Jurkat, Clone E6-1 (cell line): ENCODE results near the gene PRR30.

Source experiments
- DNase-seq: peaks from one replicate; pipeline ENCODE4 v3.0.0-alpha.2; 2011; ENCODE audit warnings: low read depth, low spot score
- H3K4me3 ChIP-seq: 2 replicates; pipeline ENCODE4 v1.5.1; 2011; ENCODE audit warnings: mild to moderate bottlenecking, low read length, control low read depth, moderate library complexity

PRR30 gene

GRCh38 chr2:27110603-27111352, 28.4 kb downstream of the PRR30 start:
- peak overlapping the region; percentile 29 for H3K4me3 ChIP-seq
- DNase-seq: peak; percentile 50

GRCh38 chr2:27109083-27109482, 30.1 kb downstream of the PRR30 start:
- DNase-seq: no peak
- H3K4me3 ChIP-seq: no peak overlapping the region

GRCh38 chr2:27108221-27108620, 31.0 kb downstream of the PRR30 start:
- no peak for DNase-seq
- H3K4me3 ChIP-seq: no peak overlapping the region

- no peak overlapping the region for H3K4me3 ChIP-seq
- no peak for DNase-seq
Measured at GRCh38 chr2:27105981-27106380, 33.2 kb downstream of the PRR30 start.

- H3K4me3 ChIP-seq: no peak overlapping the region
- DNase-seq: no peak
Measured at GRCh38 chr2:27102329-27102728, 36.9 kb downstream of the PRR30 start.

- no peak for DNase-seq
- H3K4me3 ChIP-seq: no peak overlapping the region
Measured at GRCh38 chr2:27100036-27100435, 39.2 kb downstream of the PRR30 start.

- no peak for DNase-seq
- no peak overlapping the region for H3K4me3 ChIP-seq
Measured at GRCh38 chr2:27099334-27099955, 39.8 kb downstream of the PRR30 start.

GRCh38 chr2:27097341-27097740, 41.9 kb downstream of the PRR30 start:
- no peak for DNase-seq
- H3K4me3 ChIP-seq: no peak overlapping the region

GRCh38 chr2:27096748-27097297, 42.4 kb downstream of the PRR30 start:
- H3K4me3 ChIP-seq: no peak overlapping the region
- no peak for DNase-seq

GRCh38 chr2:27095745-27096651, 43.2 kb downstream of the PRR30 start:
- H3K4me3 ChIP-seq: peak overlapping the region; percentile 27
- DNase-seq: peak; percentile 55

- no peak for DNase-seq
- no peak overlapping the region for H3K4me3 ChIP-seq
Measured at GRCh38 chr2:27095427-27095744, 43.8 kb downstream of the PRR30 start.

- DNase-seq: no peak
- no peak overlapping the region for H3K4me3 ChIP-seq
Measured at GRCh38 chr2:27094353-27094984, 44.7 kb downstream of the PRR30 start.

- DNase-seq: no peak
- H3K4me3 ChIP-seq: no peak overlapping the region
Measured at GRCh38 chr2:27093430-27094352, 45.5 kb downstream of the PRR30 start.

- H3K4me3 ChIP-seq: no peak overlapping the region
- no peak for DNase-seq
Measured at GRCh38 chr2:27092696-27093429, 46.3 kb downstream of the PRR30 start.

- H3K4me3 ChIP-seq: no peak overlapping the region
- no peak for DNase-seq
Measured at GRCh38 chr2:27091746-27092695, 47.2 kb downstream of the PRR30 start.

GRCh38 chr2:27089111-27089954, 49.9 kb downstream of the PRR30 start:
- no peak overlapping the region for H3K4me3 ChIP-seq
- no peak for DNase-seq
